HTERT RPE-1 (cell line): ENCODE data around the gene CCNY.

Source experiments
- in situ Hi-C: fragments of 300-500 bp; cut with MboI; formaldehyde crosslinking; loops from 4 replicates; pipeline ENCODE4 v1.14.3; 2020; ENCODE audit warnings: low sequenced_read_pairs

The CCNY gene

DNA sequence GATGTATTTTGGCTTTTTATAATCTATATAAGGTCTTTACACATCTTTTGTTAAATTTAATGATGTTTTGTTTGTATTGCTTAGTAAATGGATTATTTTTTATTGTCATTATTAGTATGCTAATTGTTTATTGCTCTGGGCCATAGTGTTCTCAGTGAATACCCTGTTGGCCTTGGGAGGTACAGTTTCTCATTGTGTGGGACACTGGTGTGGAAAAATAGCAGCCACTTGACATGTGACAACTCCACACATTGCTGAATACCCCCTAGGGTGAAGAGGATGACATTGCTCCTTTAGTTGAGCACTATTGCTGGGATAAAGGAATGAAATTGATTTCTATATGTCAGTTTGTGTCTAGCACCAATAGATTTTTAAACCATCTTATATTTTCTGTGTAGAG, 130.9 kb downstream of the CCNY start:
- in situ Hi-C loops = no loop called here

DNA sequence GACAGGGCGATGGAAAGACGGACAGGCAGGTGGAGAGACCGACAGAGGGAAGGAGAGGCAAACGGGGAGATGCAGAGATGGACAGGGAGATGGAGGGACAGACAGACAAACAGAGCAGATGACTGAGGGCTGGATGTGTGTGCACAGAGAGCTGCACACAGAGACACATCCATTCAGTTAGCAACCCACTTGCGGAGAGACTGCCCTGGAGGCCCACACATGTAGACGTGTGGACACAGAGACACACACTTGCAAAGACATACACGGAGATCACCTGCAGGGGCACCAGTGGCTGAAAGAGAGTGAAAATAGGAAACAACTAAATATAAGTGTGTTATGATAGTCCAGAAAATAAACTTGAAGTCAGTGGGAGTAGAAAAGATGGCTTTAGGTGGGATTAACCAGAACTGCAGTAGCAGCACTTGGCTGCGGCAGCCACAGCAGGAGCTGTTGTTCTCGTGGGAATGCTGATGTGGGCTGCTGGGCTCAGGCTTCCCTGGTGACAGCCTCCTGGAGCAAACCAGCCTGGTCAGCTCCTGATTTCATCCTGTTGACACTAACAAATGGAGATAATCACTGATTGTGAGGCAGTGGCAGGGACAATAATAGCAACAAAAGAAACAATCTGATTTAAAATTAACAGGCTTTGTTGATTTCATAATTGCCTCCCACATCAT, 134.1 kb downstream of the CCNY start:
- in situ Hi-C loops = no loop called here

DNA sequence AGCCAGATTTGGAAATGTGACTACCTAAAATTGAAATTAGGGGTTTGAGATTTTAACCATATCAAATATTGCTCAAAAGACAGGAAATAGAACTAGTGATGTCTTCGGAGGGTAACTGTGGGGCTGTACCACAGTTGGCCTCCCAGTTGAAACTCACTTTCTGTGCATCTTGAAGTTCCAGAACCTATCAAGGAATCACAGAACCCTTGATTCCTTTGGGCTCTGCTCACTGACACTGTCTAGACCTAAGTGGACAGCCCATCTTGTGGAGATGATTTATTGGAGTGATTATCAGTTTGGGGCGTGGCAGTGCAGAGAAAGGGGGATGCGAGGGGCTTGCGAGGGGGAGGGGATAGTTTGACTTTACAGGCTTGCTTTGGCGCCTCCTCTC, 134.6 kb downstream of the CCNY start:
- in situ Hi-C loops = no loop called here

DNA sequence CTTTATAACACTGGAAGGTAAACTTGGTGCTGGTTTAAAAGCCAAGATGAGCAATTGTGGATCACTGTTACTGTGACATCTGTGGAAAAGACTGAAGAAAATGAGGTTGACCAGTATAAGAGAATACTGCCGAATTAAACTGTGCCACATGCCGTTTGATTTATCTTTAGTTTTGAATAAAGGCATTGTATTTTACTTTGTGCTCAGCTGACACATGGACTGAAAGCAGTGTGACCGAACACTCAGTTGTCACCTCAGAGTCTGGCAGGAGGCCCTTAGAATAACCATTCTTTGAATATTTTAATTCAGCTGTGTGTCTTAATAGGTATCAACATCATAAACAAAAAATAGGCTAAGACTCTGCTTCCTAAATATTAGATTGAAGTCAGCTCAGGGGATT, 135.1 kb downstream of the CCNY start:
- in situ Hi-C loops = no loop called here

DNA sequence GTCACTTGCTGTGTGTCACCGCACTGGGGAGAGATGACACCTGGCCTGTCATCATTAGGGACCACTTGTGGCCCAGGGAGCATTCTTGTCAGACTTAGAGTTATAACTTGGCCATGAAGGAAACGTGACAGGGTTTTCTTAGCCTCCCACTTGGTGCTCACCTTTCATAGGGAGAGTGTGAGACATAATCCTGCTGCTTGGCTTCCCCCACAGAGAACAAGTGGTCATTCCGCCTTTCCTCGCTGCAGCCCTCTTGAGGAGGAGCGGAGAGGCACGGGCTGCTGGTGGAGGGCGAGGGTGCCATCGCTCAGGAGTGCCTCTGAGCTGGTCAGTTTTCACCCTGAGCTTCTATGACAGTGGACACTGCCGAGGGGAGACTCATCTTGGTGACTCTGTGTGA, 143.8 kb downstream of the CCNY start:
- in situ Hi-C loops = no loop called here

DNA sequence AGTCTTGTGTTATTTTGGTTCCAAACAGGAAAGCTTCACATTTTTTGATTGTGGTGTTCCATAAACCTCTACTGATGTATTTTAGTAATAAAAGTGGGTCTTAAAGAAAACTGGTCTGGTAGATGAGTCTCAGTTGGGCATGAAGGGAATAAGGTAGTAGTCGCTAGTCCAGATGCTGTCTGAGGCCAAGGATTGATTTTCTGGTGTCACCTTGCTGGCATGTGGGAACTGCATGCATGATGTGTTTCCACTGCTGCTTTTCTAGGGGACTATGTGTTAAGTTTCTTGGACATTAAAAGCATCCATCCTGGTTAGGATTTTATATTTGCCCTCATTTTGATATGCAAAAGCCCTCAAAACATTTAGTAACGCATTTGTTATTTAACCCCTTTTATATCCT, 145.1 kb downstream of the CCNY start:
- in situ Hi-C loops = no loop called here

DNA sequence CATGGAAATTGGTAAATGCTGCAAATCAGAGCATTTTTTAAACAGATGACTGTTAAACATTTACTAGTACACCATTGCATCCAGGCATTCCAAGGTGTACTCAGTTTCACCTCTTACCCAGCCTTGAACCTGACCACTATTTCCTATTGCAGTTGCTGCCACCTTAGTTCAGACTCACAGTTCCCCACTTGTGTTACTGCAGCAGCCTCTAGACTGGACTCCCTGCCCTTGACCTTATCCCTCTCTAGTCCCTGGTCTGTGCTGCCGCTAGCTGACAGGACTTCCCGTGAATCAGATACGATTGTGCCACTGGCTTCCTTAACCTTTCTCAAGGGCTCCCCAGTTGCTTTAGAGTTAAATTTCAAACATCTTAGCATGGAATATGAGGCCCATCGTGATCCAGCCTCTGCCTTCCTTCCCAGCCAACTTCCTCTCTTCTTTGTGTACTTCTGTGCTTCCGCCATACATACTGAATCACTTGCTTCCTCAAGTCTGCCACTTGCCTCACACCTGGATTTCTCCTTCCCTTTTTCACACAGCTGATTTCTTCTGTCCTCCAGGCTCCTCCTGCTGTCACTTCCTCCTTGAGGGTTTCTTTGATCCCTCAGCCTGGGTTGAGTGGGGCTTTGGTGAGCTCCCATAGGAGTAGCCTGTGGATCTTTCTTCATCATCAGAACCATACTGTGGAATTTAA, 150.1 kb downstream of the CCNY start:
- in situ Hi-C loops = no loop called here

DNA sequence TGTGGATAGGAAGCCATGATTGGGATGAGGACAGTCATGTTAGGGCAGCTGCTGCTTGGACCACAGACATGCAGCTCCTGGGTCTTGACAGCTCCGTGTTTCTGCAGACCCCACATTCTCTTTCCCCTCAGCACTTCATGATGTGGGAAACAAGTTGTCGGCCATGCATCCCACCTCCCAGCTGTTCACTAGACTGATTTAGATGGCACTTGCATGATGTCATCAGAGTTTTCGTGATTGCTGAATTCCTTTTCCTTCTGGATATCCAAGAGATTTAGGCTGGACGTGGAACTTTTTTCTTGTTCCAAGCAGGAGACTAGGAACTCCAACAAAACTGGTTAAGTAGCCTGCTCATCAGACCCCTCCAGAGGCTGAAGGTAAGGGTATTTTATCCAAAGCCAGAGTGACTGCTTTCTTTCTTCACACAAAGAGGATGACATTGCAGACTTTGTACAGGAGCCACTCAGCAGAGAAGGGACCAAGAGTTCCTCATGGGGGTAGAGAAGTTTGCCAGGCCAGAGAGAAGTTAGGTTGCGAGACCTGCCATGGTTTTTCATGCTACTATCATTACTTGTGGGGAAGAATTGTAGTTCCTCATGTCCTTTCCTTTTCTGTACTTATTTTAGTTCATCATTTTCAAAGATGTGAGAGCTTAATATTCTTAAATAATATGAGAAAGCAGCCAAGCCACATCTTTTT, 151.2 kb downstream of the CCNY start:
- in situ Hi-C loops = no loop called here

DNA sequence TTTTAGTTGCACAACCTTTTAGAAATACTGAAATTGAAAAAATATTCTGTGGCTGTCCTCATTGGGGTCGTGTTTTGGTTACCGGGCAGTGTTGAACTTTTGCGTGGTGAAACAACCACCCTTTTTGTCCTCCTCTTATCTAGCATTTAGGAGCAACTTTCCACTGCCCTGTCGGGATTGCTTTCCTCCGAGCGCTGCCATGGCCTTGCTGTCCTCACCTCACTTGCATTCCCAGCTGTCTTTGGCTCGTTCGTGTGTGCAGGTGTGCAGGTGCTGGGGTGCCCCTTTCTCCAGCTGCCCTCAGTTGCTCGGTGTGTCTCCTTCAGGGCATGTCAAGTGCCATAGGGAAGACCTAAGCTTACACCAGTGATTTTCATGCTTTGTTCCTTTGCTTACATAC, 151.9 kb downstream of the CCNY start:
- in situ Hi-C loops = no loop called here

DNA sequence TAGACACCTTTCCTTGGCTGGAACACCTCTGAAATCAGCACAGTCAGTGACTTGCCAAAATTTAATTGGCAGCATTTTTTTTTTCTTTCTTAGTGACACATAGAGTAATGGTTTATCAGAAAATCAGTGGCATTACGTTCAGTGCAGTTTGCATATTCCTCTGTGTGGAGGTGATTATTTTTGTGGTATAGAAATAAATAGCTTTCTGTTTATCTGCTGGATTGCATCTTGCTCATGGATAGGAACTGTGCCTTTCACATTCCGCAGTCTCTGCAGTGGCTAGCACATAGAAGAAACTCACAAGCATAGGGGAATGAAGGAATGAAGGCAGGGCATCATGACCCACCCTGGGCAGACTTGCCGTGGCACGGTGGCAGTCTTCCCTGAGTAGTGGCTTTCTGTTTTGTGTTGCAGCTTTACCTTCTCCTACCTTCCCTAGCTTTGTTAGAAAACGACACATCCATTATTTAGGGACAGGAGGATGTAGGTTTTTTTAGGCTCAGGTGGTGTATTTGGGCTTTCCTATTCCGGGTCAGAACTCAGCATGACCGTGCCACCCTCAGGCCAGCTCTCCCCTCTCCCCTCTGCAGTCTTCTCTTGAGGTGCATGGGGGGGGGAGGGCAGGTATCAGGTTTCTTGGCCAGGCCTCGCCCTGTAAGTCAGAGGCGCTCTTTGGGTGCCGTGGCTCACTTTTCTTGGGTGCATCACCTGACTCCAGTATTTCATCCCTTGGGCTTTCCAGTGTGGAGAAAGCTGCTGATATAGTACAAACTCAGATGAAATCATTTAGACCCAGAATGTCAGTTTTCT, 156.3 kb downstream of the CCNY start:
- in situ Hi-C loops = no loop called here

DNA sequence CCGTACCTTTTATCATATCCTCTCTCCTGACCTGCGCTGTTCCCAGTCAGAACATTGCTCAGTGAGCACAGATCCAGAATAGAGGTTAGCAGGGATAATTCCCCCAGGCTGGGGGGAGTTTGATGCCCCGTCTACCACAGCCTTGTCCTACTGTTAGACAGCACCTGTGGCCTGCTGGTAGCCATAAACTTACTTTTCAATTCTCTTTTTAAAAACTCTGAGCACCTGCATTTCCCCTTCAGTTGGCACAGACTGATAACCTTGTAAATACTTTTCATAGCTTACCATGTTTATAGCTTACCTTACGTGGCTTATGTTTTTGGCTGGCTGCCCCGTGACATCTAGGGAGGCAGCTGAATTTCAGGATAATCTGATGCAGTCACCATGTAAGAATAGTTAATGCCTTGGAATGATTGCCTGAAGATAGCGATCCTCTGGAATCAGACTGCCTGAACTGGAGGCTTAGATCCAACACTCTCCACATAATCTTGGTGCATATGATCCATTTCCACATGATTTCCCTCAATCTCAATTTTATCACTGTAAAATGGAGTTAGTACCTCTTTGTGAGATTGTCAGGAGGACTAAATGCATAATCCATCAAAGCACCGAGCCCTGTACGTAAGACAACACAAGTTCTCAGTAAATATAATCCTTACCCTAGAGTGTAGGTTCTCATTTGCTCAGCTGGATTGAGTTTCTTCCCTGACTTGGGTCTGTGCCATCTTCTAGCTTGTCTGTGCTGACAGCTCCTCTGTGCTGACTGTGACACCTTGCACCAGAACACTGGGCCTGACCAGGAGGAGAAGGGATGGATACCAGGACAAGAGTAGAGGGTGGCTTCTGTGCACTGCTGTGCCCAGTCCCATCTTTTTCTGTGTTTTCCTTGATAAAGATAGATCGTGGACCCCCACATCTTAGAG, 157.1 kb downstream of the CCNY start:
- in situ Hi-C loops = no loop called here

DNA sequence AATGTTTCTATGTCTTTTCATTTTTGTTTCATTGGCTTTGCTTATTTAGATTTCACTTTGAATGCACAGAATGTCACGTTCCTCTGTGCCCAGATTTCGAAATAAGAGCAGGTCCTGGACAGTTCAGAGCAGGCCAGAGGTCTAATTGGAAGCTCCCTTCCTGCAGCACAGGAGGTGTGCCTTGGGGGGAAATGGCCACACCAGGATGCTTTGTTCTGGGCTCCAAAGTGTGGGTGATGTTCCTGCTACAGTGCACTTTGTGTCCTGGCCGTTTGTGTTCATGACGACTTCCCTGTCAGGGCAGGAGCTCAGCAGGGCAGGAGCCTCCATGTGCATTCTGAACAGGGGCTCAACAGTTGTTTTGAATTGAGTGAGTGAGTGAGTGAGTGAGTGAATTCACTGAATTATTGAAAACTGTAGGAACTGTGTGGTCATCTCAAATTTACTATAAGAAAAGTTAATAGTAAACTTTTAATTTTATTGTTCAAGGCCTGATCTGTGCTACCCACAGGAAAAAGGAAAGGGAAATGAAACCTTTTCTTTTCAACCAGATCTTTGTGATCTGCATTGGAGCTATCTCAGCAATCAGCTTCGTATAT, 159.3 kb downstream of the CCNY start:
- in situ Hi-C loops = no loop called here

DNA sequence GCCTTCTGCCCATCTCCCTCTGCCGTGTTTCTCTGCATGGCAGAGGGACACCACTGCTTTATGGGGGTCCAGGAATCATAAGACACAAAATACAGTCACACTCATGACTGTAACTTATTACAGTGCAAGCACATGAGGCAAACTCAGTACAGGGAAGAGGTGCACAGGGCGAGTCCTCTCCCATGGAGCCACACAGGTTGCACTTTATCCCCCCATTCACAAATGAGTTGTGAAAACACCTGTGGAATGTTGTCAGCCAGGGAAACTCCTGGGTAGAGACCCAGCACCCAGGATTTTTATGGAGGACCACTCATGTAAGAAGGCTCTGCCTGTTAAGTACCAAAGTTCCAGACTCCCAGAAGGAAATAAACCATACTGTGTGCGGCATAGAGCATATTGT, 161.6 kb downstream of the CCNY start:
- in situ Hi-C loops = no loop called here

DNA sequence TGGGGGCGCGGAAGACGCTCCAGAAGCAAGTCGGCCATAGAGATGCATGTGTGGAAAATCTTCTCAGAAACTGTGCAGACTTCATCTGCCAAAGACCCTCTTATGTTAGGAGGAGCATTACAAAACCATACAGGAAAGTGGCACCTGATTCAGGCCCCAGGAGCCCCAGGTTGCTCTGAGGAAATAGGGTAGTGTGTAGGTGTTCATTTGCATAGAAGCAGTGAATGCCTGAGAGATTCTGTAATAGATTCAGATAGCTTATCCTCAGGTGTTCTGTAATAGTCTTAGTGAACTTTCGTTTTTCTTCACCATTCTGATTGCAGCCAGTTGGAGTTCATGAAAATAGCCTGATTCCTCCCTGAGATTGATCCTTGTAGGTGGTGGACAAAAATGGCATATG, 162.4 kb downstream of the CCNY start:
- in situ Hi-C loops = no loop called here

DNA sequence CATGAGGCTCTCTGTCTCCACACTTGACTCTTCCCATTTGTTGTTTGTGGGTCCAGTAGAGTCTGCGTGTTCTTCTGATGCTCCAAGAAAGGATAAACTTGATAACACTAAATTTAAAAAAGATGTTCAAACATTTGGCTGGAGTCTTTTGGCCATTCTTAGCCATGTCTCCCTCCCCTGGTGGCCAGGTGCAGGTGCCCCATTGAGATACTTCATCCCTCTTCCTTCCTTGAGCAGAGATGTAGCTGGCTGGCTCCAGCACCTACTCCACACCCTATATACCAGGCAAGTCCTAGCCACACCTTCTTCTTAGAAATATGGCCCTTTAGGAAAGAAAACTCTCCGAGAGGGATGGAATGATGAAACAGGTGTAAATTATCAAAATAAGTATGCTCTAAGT, 165.6 kb downstream of the CCNY start:
- in situ Hi-C loops = no loop called here

DNA sequence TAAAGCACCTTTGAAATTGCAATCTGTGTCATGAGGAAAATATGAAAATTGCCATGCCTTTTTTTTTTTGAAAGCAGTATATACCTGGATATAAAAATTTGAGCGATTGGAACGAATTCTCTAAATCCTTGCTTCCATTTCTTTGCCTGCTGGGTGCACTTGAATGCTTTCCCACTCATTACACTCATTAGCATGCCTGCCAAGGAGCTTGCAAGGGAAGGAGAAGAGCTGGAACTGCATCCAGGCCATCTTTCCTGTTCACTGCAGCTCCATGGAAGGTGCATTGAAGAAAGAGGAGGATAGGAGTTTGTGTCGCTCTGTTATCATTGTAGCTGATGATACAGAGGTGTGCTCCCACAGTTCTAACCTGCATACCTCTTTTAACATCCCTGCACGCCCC, 166.4 kb downstream of the CCNY start:
- in situ Hi-C loops = no loop called here

DNA sequence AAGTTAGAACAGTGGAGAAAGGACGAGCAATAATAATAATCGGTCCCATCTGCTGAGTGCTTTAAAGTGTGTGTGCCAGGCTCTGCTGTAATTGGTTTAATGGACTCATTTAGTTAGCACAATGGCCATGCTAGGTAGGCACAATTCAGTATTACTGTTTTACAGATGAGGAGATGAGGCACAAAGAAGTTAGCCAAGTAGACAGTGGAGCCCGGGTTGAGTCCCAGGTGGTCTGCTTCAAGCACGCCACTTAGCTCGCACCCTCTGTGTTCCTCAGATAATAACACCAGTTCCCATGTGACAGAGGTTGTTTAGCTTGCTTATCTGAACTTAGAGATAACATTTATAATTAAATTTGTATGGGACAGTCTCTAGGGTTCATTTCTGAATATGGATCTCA, 167.3 kb downstream of the CCNY start:
- in situ Hi-C loops = no loop called here

DNA sequence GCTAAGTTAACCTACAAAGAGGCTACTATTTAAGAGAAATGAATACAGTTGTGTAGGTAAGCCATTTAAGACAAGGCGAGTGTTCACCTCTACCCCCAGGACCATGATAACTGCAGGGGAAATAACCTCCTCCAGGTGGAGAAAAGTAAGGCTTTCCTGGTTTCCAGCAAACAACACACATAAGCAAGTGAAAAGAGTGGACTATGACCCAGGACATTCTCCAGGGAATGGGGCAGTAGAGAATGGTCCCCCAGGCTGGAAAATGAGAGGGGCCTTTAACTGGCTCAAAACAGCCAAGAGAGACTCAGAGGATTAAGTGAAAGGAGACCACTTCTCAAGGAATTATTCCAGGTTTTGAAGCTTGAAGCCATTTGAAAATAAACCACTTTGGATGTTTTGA, 167.8 kb downstream of the CCNY start:
- in situ Hi-C loops = no loop called here

DNA sequence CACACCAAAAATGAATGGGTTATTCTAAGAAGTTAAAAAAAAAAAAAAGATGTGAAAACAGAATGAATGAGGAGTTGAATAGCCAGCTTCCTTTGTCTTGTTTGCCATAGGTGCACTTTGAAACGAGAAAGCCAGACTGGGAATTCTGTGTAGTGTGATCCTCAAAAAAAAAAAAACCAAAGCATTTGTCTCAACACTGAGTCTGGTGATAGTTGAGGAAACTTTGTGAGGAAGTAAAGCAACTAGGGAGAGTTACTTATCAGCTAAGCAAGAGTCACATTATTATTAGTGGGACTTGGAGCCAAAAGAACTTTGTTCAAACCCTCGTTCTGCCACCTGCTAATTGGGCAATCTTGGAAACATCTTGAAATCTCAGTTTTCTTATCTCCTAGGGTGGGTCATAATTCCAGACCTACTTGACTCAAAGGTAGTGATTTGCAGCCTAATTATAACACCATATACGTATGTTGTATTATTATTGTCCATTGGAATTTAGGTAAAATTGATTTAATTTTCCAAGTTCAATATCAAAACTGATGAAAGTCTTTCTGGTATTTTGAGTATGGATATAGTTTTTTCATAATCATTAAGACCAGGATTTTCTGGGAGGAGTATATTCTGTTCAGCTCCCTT, 169.0 kb downstream of the CCNY start:
- in situ Hi-C loops = no loop called here

DNA sequence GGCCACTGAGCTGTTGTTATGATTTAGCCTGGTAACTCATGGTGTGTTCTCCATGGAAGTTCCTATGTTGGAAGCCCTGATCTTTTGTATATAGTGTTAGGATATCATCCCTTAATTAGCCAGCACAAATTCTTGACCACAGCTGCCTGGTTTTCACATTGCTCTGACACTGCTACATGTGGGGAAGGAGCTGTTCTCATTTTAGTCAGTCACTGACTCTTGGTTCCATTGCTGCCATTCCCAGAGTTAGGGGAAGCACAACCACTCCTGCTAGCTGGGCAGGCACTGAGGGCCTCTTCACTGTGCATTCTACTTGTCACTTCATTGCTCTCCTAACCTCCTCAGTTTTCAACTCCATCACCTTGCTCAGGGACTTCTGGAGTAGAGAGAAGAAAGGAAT, 170.4 kb downstream of the CCNY start:
- in situ Hi-C loops = no loop called here
